K562 (cell line): ENCODE data around the gene CA6.
A peak's percentile ranks its signal among the peaks of the same experiment; 100 is the strongest.

Experiments
- CREB1 ChIP-seq, 2 experiments: sonication (generic) in 1 of 2; formaldehyde crosslinking in 1 of 2; IDR thresholded peaks; 2 replicates each; pipeline versions ENCODE4 v1.6.1 to v1.8.0; 2012 to 2022; ENCODE audit warnings: inconsistent platforms in 1 of 2, mild to moderate bottlenecking in 1 of 2, missing genetic modification reagents in 1 of 2, moderate library complexity in 1 of 2
- EZH2 ChIP-seq: IDR thresholded peaks from 2 replicates; pipeline ENCODE4 v1.6.1; 2012; ENCODE audit warnings: low read depth, mild to moderate bottlenecking, inconsistent platforms, low read length, borderline replicate concordance
- FOSL1 ChIP-seq: fragments of 200-800 bp; sonication (Bioruptor generic); conservative IDR thresholded peaks from 2 replicates; pipeline ENCODE4 v1.6.1; 2016; ENCODE audit warnings: missing genetic modification characterization, missing compliant biosample characterization
- JUN ChIP-seq, 2 experiments: sonication (generic) in 1 of 2; formaldehyde crosslinking in 1 of 2; IDR thresholded peaks; 2 replicates each; pipeline versions ENCODE4 v1.6.1 to v1.8.0; 2012 to 2022; ENCODE audit warnings: borderline replicate concordance in 2 of 2, mild to moderate bottlenecking in 2 of 2, improper control_type of control experiment in 1 of 2, low read depth in 1 of 2, low read length in 1 of 2, missing genetic modification reagents in 1 of 2
- KLF10 ChIP-seq: fragments of 250-450 bp; sonication (Bioruptor Pico); IDR thresholded peaks from 2 replicates; pipeline ENCODE4 v1.6.1; 2021; ENCODE audit warnings: matching md5 sums
- PRPF4 ChIP-seq: fragments of 200-400 bp; formaldehyde crosslinking; IDR thresholded peaks from one replicate; pipeline ENCODE4 v1.6.1; 2017; ENCODE audit warnings: low read length, low read depth, mild to moderate bottlenecking; ENCODE audit not compliant: insufficient read depth, poor library complexity, severe bottlenecking
- RB1 ChIP-seq: fragments of 450-650 bp; IDR thresholded peaks from 2 replicates; pipeline ENCODE4 v1.6.1; 2017; ENCODE audit warnings: low read depth, mild to moderate bottlenecking
- RFX5 ChIP-seq: IDR thresholded peaks from 2 replicates; pipeline ENCODE4 v1.6.1; 2011; ENCODE audit warnings: low read depth, mild to moderate bottlenecking, improper control_type of control experiment, low read length
- SP2 ChIP-seq: IDR thresholded peaks from 2 replicates; pipeline ENCODE4 v1.6.1; 2011; ENCODE audit warnings: mild to moderate bottlenecking, low read depth, low read length, moderate library complexity; ENCODE audit not compliant: poor library complexity, severe bottlenecking; ENCODE audit errors: extremely low read depth
- TARDBP ChIP-seq: fragments of 450-650 bp; IDR thresholded peaks from 2 replicates; pipeline ENCODE4 v1.6.1; 2016
- TF ChIP-seq, protein P1 (sequence below), 3 experiments: IDR thresholded peaks in 2 of 3; conservative IDR thresholded peaks in 1 of 3; 2 replicates each; pipeline ENCODE4 v1.5.1; 2011 to 2012; ENCODE audit warnings: low read length in 3 of 3, mild to moderate bottlenecking in 3 of 3, control low read depth in 2 of 3, improper control_type of control experiment in 1 of 3, inconsistent platforms in 1 of 3, low read depth in 1 of 3, mixed read lengths in 1 of 3, moderate library complexity in 1 of 3; ENCODE audit not compliant: insufficient read depth in 2 of 3
- TF ChIP-seq, protein P2 (sequence below): fragments of 450-650 bp; conservative IDR thresholded peaks from 2 replicates; pipeline ENCODE4 v1.6.1; 2016; ENCODE audit warnings: missing genetic modification characterization, low read depth, mild to moderate bottlenecking, missing compliant biosample characterization, moderate library complexity
- TF ChIP-seq, protein P3 (sequence below), 2 experiments: fragments of 450-650 bp in 1 of 2; sonication (generic) in 1 of 2; formaldehyde crosslinking in 1 of 2; IDR thresholded peaks in 1 of 2; conservative IDR thresholded peaks in 1 of 2; 2 replicates each; pipeline versions ENCODE4 v1.6.1 to v1.8.1; 2016 to 2023; ENCODE audit warnings: mild to moderate bottlenecking in 2 of 2, moderate library complexity in 2 of 2, inconsistent platforms in 1 of 2, missing genetic modification reagents in 1 of 2

DNA sequence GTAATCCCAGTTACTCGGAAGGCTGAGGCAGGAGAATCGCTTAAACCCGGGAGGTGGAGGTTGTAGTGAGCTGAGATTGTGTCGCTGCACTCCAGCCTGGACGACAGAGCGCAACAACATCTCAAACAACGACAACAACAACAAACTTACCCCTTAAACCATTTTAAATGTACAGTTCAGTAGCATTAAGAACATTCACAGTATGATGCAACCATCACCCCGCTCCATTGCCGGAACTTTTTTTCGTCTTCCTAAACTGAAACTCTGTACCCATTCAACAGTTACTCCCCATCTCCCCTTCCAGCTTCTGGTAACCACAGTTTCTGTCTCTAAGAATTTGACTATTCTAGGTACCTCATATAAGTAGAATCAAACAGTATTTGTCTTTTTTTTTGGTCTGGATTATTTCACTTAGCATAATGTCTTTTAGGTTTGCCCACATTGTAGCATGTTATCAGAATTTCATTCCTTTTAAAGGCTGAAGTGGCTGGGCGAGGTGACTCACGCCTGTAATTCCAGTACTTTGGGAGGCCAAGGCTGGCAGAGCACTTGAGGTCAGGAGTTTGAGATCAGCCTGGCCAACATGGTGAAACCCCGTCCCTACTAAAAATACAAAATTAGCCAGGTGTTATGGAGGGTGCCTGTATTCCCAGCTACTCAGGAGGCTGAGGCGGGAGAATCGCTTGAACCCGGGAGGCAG is 19.6 kb downstream of the CA6 start:
- TF ChIP-seq TARDBP (no peak), RFX5 (no peak), KLF10 (no peak), FOSL1 (tag) (no peak), CREB1 (IDR thresholded peaks at IDR 0.05) (no peak), CREB1 (CRISPR knock-in tag; IDR thresholded peaks at IDR 0.05) (no peak), PRPF4 (no peak), RB1 (no peak), JUN (IDR thresholded peaks at IDR 0.05; ENCODE audit: borderline replicate concordance, low read depth, low read length) (no peak), JUN (CRISPR knock-in tag; IDR thresholded peaks at IDR 0.05; ENCODE audit: borderline replicate concordance) (no peak), EZH2 (no peak), SP2 (no peak)
- TF ChIP-seq, protein P1, sequence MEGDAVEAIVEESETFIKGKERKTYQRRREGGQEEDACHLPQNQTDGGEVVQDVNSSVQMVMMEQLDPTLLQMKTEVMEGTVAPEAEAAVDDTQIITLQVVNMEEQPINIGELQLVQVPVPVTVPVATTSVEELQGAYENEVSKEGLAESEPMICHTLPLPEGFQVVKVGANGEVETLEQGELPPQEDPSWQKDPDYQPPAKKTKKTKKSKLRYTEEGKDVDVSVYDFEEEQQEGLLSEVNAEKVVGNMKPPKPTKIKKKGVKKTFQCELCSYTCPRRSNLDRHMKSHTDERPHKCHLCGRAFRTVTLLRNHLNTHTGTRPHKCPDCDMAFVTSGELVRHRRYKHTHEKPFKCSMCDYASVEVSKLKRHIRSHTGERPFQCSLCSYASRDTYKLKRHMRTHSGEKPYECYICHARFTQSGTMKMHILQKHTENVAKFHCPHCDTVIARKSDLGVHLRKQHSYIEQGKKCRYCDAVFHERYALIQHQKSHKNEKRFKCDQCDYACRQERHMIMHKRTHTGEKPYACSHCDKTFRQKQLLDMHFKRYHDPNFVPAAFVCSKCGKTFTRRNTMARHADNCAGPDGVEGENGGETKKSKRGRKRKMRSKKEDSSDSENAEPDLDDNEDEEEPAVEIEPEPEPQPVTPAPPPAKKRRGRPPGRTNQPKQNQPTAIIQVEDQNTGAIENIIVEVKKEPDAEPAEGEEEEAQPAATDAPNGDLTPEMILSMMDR (IDR thresholded peaks at IDR 0.05 in 2 of 3, conservative IDR thresholded peaks at IDR 0.05 in 1 of 3; ENCODE audit: insufficient read depth in 2 of 3, low read depth in 1 of 3, low read length in 3 of 3) = no peak
- TF ChIP-seq, protein P2, sequence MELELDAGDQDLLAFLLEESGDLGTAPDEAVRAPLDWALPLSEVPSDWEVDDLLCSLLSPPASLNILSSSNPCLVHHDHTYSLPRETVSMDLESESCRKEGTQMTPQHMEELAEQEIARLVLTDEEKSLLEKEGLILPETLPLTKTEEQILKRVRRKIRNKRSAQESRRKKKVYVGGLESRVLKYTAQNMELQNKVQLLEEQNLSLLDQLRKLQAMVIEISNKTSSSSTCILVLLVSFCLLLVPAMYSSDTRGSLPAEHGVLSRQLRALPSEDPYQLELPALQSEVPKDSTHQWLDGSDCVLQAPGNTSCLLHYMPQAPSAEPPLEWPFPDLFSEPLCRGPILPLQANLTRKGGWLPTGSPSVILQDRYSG = no peak
- TF ChIP-seq, protein P3, sequence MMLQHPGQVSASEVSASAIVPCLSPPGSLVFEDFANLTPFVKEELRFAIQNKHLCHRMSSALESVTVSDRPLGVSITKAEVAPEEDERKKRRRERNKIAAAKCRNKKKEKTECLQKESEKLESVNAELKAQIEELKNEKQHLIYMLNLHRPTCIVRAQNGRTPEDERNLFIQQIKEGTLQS (IDR thresholded peaks at IDR 0.05) = peak; percentile 52; the same call in 1 of the 2 replicates
- TF ChIP-seq, protein P3 (CRISPR knock-in tag; conservative IDR thresholded peaks at IDR 0.05) = no peak
